ENCODE measurements around the gene DOCK3.
"Not testable (repeated sequence)": the region's sequence is repeated elsewhere in the genome, so short reads cannot be mapped to it uniquely, and the experiment has no call there.

DNA sequence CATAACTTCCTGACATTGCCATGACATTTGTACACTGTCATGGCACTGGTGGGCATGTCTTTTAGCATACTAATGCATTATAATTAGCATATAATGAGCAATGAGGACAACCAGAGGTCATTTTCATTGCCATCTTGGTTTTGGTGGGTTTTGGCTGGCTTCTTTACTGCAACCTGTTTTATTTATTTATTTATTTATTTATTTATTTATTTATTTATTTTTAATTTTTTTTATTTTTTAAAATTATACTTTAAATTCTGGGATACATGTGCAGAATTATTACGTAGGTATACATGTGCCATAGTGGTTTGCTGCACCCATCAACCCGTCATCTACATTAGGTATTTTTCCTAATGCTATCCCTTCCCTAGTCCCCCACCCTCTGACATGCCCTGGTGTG is 156.3 kb downstream of the DOCK3 start:
- TF ChIP-seq, protein P1, sequence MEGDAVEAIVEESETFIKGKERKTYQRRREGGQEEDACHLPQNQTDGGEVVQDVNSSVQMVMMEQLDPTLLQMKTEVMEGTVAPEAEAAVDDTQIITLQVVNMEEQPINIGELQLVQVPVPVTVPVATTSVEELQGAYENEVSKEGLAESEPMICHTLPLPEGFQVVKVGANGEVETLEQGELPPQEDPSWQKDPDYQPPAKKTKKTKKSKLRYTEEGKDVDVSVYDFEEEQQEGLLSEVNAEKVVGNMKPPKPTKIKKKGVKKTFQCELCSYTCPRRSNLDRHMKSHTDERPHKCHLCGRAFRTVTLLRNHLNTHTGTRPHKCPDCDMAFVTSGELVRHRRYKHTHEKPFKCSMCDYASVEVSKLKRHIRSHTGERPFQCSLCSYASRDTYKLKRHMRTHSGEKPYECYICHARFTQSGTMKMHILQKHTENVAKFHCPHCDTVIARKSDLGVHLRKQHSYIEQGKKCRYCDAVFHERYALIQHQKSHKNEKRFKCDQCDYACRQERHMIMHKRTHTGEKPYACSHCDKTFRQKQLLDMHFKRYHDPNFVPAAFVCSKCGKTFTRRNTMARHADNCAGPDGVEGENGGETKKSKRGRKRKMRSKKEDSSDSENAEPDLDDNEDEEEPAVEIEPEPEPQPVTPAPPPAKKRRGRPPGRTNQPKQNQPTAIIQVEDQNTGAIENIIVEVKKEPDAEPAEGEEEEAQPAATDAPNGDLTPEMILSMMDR (IDR thresholded peaks at IDR 0.05), result not testable (repeated sequence)
- not testable (repeated sequence) for TF ChIP-seq POLR2AphosphoS5, POLR2A (IDR thresholded peaks at IDR 0.05)

Measured in gastroesophageal sphincter (tissue), 3 donors.